Uterus (tissue), 4 donors: Measurements from ENCODE around the gene P3H2. TPM values are rescaled to one million over a fixed set of nuclear protein-coding genes. Genes with fewer than 3 reads are reported as not detected.

Experiments
- DNase-seq, 2 donors: peaks; one replicate each; pipeline ENCODE4 v3.0.0-alpha.2; 2019 to 2020
- H3K27ac ChIP-seq, 2 donors: fragments of 200-600 bp; sonication (generic); 1 replicate in 1 of 2; 2 replicates in 1 of 2; pipeline ENCODE4 v1.5.1; 2016 to 2018
- H3K27me3 ChIP-seq, 2 donors: fragments of 200-600 bp; sonication (generic); one replicate each; pipeline ENCODE4 v1.5.1; 2018 to 2019; ENCODE audit warnings: control low read depth in 1 of 2
- H3K36me3 ChIP-seq, 2 donors: fragments of 200-600 bp; sonication (generic); one replicate each; pipeline ENCODE4 v1.5.1; 2019; ENCODE audit warnings: control low read depth in 1 of 2
- H3K4me1 ChIP-seq, 2 donors: fragments of 200-600 bp; sonication (generic); one replicate each; pipeline ENCODE4 v1.5.1; 2018 to 2019; ENCODE audit warnings: control low read depth in 1 of 2
- H3K4me3 ChIP-seq, 2 donors: fragments of 200-600 bp; sonication (generic); 1 replicate in 1 of 2; 2 replicates in 1 of 2; pipeline ENCODE4 v1.5.1; 2018 to 2019; ENCODE audit warnings: mild to moderate bottlenecking in 1 of 2
- H3K9me3 ChIP-seq, 2 donors: fragments of 200-600 bp; sonication (generic); one replicate each; pipeline ENCODE4 v1.5.1; 2019; ENCODE audit warnings: control low read depth in 1 of 2
- CTCF ChIP-seq, 4 experiments: fragments of 200-600 bp in 2 of 4; fragments of 450-650 bp in 2 of 4; sonication (generic) in 2 of 4; IDR thresholded peaks; one replicate each; pipeline ENCODE4 v1.5.1; 2016 to 2019; ENCODE audit warnings: antibody characterized with exemption in 4 of 4, mild to moderate bottlenecking in 2 of 4, moderate library complexity in 1 of 4
- POLR2A ChIP-seq, 2 donors: fragments of 450-650 bp; IDR thresholded peaks; one replicate each; pipeline ENCODE4 v1.6.1; 2016; ENCODE audit warnings: antibody characterized with exemption in 2 of 2, mild to moderate bottlenecking in 1 of 2, moderate library complexity in 1 of 2
- intact Hi-C: fragments of 100-400 bp; cut with DNase I; formaldehyde crosslinking; loops from one replicate; pipeline ENCODE4 v1.15.1; 2023; ENCODE audit warnings: low total_unique reads
- small RNA-seq: library from RNA; depleted of rRNA; stranded (forward); fragments of <200 nt; gene quantifications from one replicate; pipeline ENCODE3, GENCODE V24; 2016
- total RNA-seq, 4 donors: library from RNA; depleted of rRNA in 3 of 4; stranded (reverse); fragments of >200 nt in 3 of 4; gene quantifications; one replicate each; pipeline versions ENCODE4 v1.1.0 to v1.2.4, GENCODE V29; 2014 to 2023
- donor health status: DM: yes; HTN: yes; CAD: no.

P3H2 gene
- total RNA-seq, 4 donors from 2014 or later = 12.6 to 441 (median 30.6) TPM

DNA sequence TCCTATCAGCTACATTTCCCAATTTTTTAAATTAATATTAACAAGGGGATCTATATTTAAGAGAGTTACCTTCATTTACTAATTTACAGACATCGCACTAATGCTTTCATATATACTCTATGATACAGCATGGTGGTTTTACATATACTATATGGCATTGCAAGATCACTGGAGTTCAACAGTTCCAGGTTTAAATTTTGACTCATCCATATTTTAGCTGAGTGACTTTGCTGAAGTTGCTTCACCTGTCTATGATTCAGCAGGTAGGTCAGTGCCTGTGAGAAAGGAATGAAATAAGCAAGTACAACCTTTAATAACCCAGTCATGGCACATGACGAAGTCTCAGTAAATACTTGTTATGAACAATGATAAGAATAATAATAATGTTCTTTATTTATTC, 211.1 kb downstream of the P3H2 start:
- Histone ChIP-seq H3K36me3 (no peaks in the 10 kb centered on the region), H3K4me1 (no peaks in the 10 kb centered on the region), H3K27ac (no peak overlapping the region), H3K27me3 (no peaks in the 10 kb centered on the region), H3K4me3 (no peak overlapping the region), H3K9me3 (no peaks in the 10 kb centered on the region)
- no peak for DNase-seq
- intact Hi-C loops = no loop called here
- TF ChIP-seq CTCF (IDR thresholded peaks at IDR 0.05) (no peak), POLR2A (IDR thresholded peaks at IDR 0.05) (no peak)

- DNase-seq = no peak
- TF ChIP-seq CTCF (IDR thresholded peaks at IDR 0.05) (no peak), POLR2A (IDR thresholded peaks at IDR 0.05) (no peak)
- Histone ChIP-seq H3K27ac (no peak overlapping the region), H3K4me3 (no peak overlapping the region), H3K9me3 (no peaks in the 10 kb centered on the region), H3K27me3 (no peaks in the 10 kb centered on the region), H3K36me3 (no peaks in the 10 kb centered on the region), H3K4me1 (no peaks in the 10 kb centered on the region)
- intact Hi-C loops = no loop called here
These were observed 211.6 kb downstream of the P3H2 start for GRCh38 chr3:189909139-189909538.

DNA sequence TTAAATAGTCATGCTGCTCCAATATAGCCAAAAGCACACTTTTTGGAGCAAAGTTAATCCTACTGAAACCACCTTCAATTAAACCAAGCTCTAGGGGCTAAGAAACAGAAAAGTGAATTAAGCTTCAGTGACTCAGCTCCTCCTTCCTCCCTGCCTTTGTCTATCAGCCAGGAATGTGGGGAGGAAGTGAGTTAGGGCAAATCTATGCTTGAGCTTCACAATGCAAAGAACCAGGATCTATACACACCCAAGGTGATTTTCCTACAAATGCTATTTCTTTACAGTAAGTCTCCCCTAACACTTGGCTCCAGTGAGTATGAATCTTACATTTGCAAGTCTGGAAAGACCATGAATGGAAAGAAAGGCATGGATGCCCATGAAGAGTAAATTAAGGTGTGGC, 212.1 kb downstream of the P3H2 start:
- no peaks in the 10 kb centered on the region for H3K9me3 ChIP-seq
- H3K36me3 ChIP-seq = no peaks in the 10 kb centered on the region
- no peak for DNase-seq
- TF ChIP-seq CTCF (IDR thresholded peaks at IDR 0.05) = no peak
- no peak for TF ChIP-seq POLR2A (IDR thresholded peaks at IDR 0.05)
- no peak overlapping the region for H3K4me3 ChIP-seq
- no peaks in the 10 kb centered on the region for H3K27me3 ChIP-seq
- no peak overlapping the region for H3K27ac ChIP-seq
- no peaks in the 10 kb centered on the region for H3K4me1 ChIP-seq
- intact Hi-C loops = no loop called here

DNA sequence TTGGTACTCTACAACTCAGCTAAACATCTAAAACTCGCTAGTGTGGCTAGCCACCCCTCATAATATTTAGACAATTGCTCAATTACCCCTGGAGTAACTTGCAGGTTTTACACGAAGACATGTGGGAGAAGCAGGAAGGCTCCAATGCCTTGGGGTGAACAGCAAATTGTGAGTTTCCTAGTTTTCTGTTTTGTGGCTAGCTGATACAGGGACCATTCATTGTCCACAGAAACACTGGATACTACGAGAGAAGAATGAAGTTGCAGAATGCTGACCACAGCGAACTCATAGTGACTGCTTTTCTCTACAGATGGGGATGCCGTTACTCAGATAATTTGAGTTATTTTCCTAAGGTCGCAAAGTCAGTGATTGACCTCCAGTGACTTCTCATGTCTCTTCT, 212.9 kb downstream of the P3H2 start:
- Histone ChIP-seq H3K9me3 (no peaks in the 10 kb centered on the region), H3K4me3 (no peak overlapping the region), H3K4me1 (no peaks in the 10 kb centered on the region), H3K36me3 (no peaks in the 10 kb centered on the region), H3K27ac (no peak overlapping the region), H3K27me3 (no peaks in the 10 kb centered on the region)
- DNase-seq = no peak
- intact Hi-C loops = no loop called here
- TF ChIP-seq CTCF (IDR thresholded peaks at IDR 0.05) (no peak), POLR2A (IDR thresholded peaks at IDR 0.05) (no peak)

Small RNAs within 50 kb of the gene (small RNA-seq; reads per million reads assigned to genes)
- not detected for gene RNU6-1109P

Other genes with a start within 250 kb of the P3H2 start
- 100 to 1,000 TPM in 1 of 4 donors, 10 to 100 TPM in 3; 15.1 to 200 (median 38.6) TPM for gene CLDN1, start 201.5 kb upstream of the P3H2 start, total RNA-seq